ENCODE data around the gene LACC1. TPM values are rescaled to one million over a fixed set of nuclear protein-coding genes. Genes with fewer than 3 reads are reported as not detected.

LACC1 gene
- total and polyA plus RNA-seq, 2 of the 8 experiments (the other 6 are each of a cell fraction or from before 2014, with no cell fraction given), result 0.57 to 3.6 TPM

DNA sequence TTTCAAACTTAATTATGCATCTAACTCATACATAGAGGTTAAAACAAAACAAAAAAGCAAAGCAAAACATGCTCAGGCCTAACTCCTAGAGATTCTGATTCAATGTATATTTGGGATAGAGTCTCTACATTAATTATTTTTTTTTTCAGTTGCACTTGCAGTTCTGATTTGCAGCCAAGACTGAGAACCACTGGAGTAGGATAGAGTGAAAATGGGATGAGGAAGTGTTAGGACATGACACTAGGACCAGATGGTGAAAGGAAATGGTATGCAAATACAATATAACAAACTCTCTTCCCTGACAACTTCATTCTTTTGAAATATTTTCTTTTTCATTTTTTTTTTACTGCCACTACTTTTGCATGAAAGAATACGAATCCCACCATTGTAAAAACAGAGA is 1.9 kb upstream of the LACC1 start:
- Histone ChIP-seq H3K18ac (ENCODE audit: extremely low read depth, low read length) (no peak overlapping the region), H3K14ac (ENCODE audit: insufficient read length) (no peak overlapping the region), H3K4ac (replicated peaks; ENCODE audit: insufficient read length, low read depth, low read length) (no peak overlapping the region), H4K91ac (replicated peaks; ENCODE audit: insufficient read length, low read length) (no peak overlapping the region), H3K4me2 (ENCODE audit: insufficient read depth in 1 of 2, low read depth in 2 of 2, low read length in 2 of 2) (peak overlapping the region; percentile 67 to 94; a peak in 1 of 4 replicates), H3K56ac (replicated peaks; ENCODE audit: insufficient read length, low read depth, low read length) (no peak overlapping the region), H3K23ac (ENCODE audit: insufficient read length) (no peak overlapping the region), H3K79me2 (ENCODE audit: control insufficient read depth in 1 of 2, insufficient read depth in 2 of 2, low read length in 2 of 2) (no peaks in the 10 kb centered on the region; a peak in 1 of 4 replicates), H4K5ac (ENCODE audit: insufficient read length, low read depth, low read length) (no peak overlapping the region), H2BK15ac (ENCODE audit: low read length) (no peak overlapping the region), H3K4me1 (replicated peaks in 1 of 4; ENCODE audit: control insufficient read depth in 3 of 4, insufficient read depth in 4 of 4, low read length in 3 of 4) (peaks cover 1 to 6% (median 3%) of the 10 kb centered on the region in 4 experiments; a peak in 4 of 7 replicates), H3K9ac (replicated peaks in 1 of 4; ENCODE audit: extremely low read depth in 1 of 4, low read depth in 3 of 4, low read length in 3 of 4) (no peak overlapping the region), H2BK12ac (ENCODE audit: low read depth, low read length) (no peak overlapping the region), H4K8ac (ENCODE audit: extremely low read depth, insufficient read depth, low read length) (no peak overlapping the region), H3K9me3 (ENCODE audit: insufficient read depth in 2 of 2, low read depth in 1 of 2, low read length in 1 of 2) (no peaks in the 10 kb centered on the region), H2AK5ac (ENCODE audit: low read depth, low read length) (no peak overlapping the region), H2AFZ (ENCODE audit: low read length) (no peak overlapping the region), H3K27me3 (replicated peaks in 1 of 4; ENCODE audit: control insufficient read depth in 3 of 4, extremely low read depth in 1 of 4, insufficient read depth in 3 of 4, low read length in 3 of 4) (peaks cover 0 to 8% (median 4%) of the 10 kb centered on the region in 4 experiments; a peak in 4 of 7 replicates), H3K23me2 (ENCODE audit: low read depth, low read length) (peaks cover 8% of the 10 kb centered on the region; the same call in 1 of the 2 replicates), H2BK120ac (replicated peaks; ENCODE audit: low read depth, low read length) (no peak overlapping the region), H3K36me3 (ENCODE audit: control insufficient read depth in 2 of 4, insufficient read depth in 4 of 4, low read length in 3 of 4) (no peaks in the 10 kb centered on the region), H3K4me3 (ENCODE audit: extremely low read depth in 1 of 4, insufficient read depth in 2 of 4, low read depth in 3 of 4, low read length in 4 of 4) (peak overlapping the region in 1 of 4 experiments; percentile 81; a peak in 1 of 8 replicates), H2BK5ac (ENCODE audit: low read depth, low read length) (no peak overlapping the region), H3K79me1 (ENCODE audit: low read depth, low read length) (no peaks in the 10 kb centered on the region), H4K20me1 (replicated peaks in 1 of 2; ENCODE audit: control insufficient read depth in 1 of 2, insufficient read depth in 2 of 2, low read length in 2 of 2) (no peaks in the 10 kb centered on the region), H2BK20ac (ENCODE audit: low read length) (no peak overlapping the region), H3K27ac (ENCODE audit: low read depth, low read length) (no peak overlapping the region)
- DNase-seq (ENCODE audit: low read depth in 1 of 2, low spot score in 2 of 2), result no peak
- ChIA-PET CTCF (ENCODE audit: partially characterized antibody) (interaction anchor here (0.8 to 0.9 kb wide), 2 partner anchors 10 to 401 kb away, joined by 4 read pairs; no protein-coding TSS in a partner anchor), POLR2A (ENCODE audit: partially characterized antibody) (no interaction called here)
- no peak for FAIRE-seq
- WGBS, 2 experiments (ENCODE audit: extremely low coverage in 1 of 2, insufficient coverage in 1 of 2, insufficient read length in 1 of 2, insufficient replicate concordance in 2 of 2, low coverage in 1 of 2, low lambda C conversion rate in 2 of 2, missing lambda C conversion rate in 1 of 2), result 67% methylated on average over 1 of the region's 1 CpG; no CpG with 5 or more reads in 1 of the 2 experiments
- no peak for TF ChIP-seq HDAC6 (IDR thresholded peaks at IDR 0.05; ENCODE audit: low read depth, low read length)
- TF ChIP-seq POLR2AphosphoS5 (IDR thresholded peaks at IDR 0.05; ENCODE audit: low read depth, low read length), result no peak
- no peak for TF ChIP-seq ASH2L (IDR thresholded peaks at IDR 0.05; ENCODE audit: low read length)
- no peak for TF ChIP-seq CTBP2 (IDR thresholded peaks at IDR 0.05; ENCODE audit: borderline replicate concordance, insufficient read depth, insufficient read length, low read length)
- no peak for TF ChIP-seq EP300 (IDR thresholded peaks at IDR 0.05; ENCODE audit: borderline replicate concordance in 1 of 2, low read depth in 2 of 2, low read length in 2 of 2)
- TF ChIP-seq CBX8 (IDR thresholded peaks at IDR 0.05; ENCODE audit: borderline replicate concordance, low read depth, low read length), result no peak
- no peak for TF ChIP-seq RAD21 (IDR thresholded peaks at IDR 0.05 in 1 of 2, conservative IDR thresholded peaks at IDR 0.05 in 1 of 2; ENCODE audit: low read depth in 2 of 2, low read length in 2 of 2)
- no peak for TF ChIP-seq SUZ12 (IDR thresholded peaks at IDR 0.05; ENCODE audit: low read length)
- no peak for TF ChIP-seq RBBP5 (IDR thresholded peaks at IDR 0.05; ENCODE audit: borderline replicate concordance, low read depth, low read length)
- TF ChIP-seq SIN3A (conservative IDR thresholded peaks at IDR 0.05 in 1 of 2, IDR thresholded peaks at IDR 0.05 in 1 of 2; ENCODE audit: low read depth in 1 of 2, low read length in 2 of 2), result no peak
- no peak for TF ChIP-seq EZH2 (IDR thresholded peaks at IDR 0.05; ENCODE audit: low read depth, low read length, severe bottlenecking)
- TF ChIP-seq CREB1 (IDR thresholded peaks at IDR 0.05), result no peak
- no peak for TF ChIP-seq HDAC2 (IDR thresholded peaks at IDR 0.05; ENCODE audit: borderline replicate concordance in 1 of 2, low read depth in 2 of 2, low read length in 2 of 2)
